PFSK-1 (cell line): Measurements from ENCODE around the gene SH3TC1.

Experiments
- FOXP2 ChIP-seq: optimal IDR thresholded peaks from 2 replicates; pipeline ENCODE3; 2011; ENCODE audit warnings: borderline replicate concordance, control low read depth, inconsistent platforms; ENCODE audit not compliant: insufficient read depth; ENCODE audit errors: extremely low read length, extremely low read depth
- POLR2AphosphoS5 ChIP-seq: IDR thresholded peaks from 2 replicates; pipeline ENCODE4 v1.6.1; 2012; ENCODE audit warnings: low read depth, mild to moderate bottlenecking, control low read depth, low read length, moderate library complexity
- REST ChIP-seq, 2 experiments: IDR thresholded peaks; 2 replicates each; pipeline versions ENCODE4 v1.6.1 to v1.8.0; 2011 to 2012; ENCODE audit warnings: low read depth in 2 of 2, low read length in 2 of 2, control low read depth in 1 of 2, inconsistent platforms in 1 of 2, mild to moderate bottlenecking in 1 of 2, moderate library complexity in 1 of 2; ENCODE audit not compliant: insufficient read depth in 1 of 2
- SIN3A ChIP-seq: IDR thresholded peaks from 2 replicates; pipeline ENCODE4 v1.6.1; 2012; ENCODE audit warnings: mild to moderate bottlenecking, low read length, moderate library complexity, borderline replicate concordance; ENCODE audit not compliant: insufficient read depth
- TAF1 ChIP-seq: IDR thresholded peaks from 2 replicates; pipeline ENCODE4 v1.6.1; 2012; ENCODE audit warnings: low read length, control low read depth, borderline replicate concordance; ENCODE audit not compliant: insufficient read depth

The SH3TC1 gene

DNA sequence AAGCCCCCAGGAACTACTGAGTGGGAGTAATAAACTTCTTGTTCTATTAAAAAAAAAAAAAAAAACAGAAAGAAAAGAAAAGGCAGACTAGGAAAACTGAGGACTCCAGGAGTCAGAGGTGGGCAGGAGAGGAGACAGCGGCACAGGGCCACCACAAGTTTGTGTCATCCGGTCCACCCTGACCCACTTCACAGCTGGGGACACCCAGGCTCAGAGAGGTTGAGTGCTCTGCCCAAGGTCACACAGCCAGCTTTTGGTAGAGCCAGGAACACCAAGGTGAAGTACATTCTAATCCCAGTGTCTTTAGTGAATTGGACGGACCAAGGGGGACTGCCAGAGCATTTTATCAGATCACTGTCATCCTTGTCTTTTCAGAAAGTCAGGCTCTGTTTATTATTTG lies 24.1 kb upstream of the SH3TC1 start:
- TF ChIP-seq TAF1 = no peak
- TF ChIP-seq REST (IDR thresholded peaks at IDR 0.05; ENCODE audit: insufficient read depth in 1 of 2, low read depth in 2 of 2, low read length in 2 of 2) = no peak
- TF ChIP-seq FOXP2 = no peak
- TF ChIP-seq POLR2AphosphoS5 = no peak
- no peak for TF ChIP-seq SIN3A

- no peak for TF ChIP-seq FOXP2
- no peak for TF ChIP-seq POLR2AphosphoS5
- no peak for TF ChIP-seq TAF1
- TF ChIP-seq REST (IDR thresholded peaks at IDR 0.05; ENCODE audit: insufficient read depth in 1 of 2, low read depth in 2 of 2, low read length in 2 of 2) = no peak
- TF ChIP-seq SIN3A = no peak
Observed at GRCh38 chr4:8175686-8176085, 23.4 kb upstream of the SH3TC1 start.

- TF ChIP-seq SIN3A (no peak), FOXP2 (no peak), REST (IDR thresholded peaks at IDR 0.05; ENCODE audit: insufficient read depth in 1 of 2, low read depth in 2 of 2, low read length in 2 of 2) (no peak), POLR2AphosphoS5 (no peak), TAF1 (no peak)
Observed at GRCh38 chr4:8176547-8177399, 22.3 kb upstream of the SH3TC1 start.

- TF ChIP-seq REST (IDR thresholded peaks at IDR 0.05; ENCODE audit: insufficient read depth in 1 of 2, low read depth in 2 of 2, low read length in 2 of 2) = no peak
- no peak for TF ChIP-seq TAF1
- TF ChIP-seq SIN3A = no peak
- TF ChIP-seq POLR2AphosphoS5 = no peak
- no peak for TF ChIP-seq FOXP2
Observed at GRCh38 chr4:8177552-8177951, 21.5 kb upstream of the SH3TC1 start.
